ENCODE data around the gene GRIN1.

- TF ChIP-seq POLR2AphosphoS5 (IDR thresholded peaks at IDR 0.05) (no peak), CTCF (IDR thresholded peaks at IDR 0.05) (no peak), EP300 (IDR thresholded peaks at IDR 0.05; ENCODE audit: low read depth) (no peak)
These were observed 47.4 kb downstream of the GRIN1 start for GRCh38 chr9:137186385-137186784.
